ENCODE measurements around the gene ZMAT3.

- TF ChIP-seq CTCF (IDR thresholded peaks at IDR 0.05), result no peak
- no peak for TF ChIP-seq POLR2A (IDR thresholded peaks at IDR 0.05)
These were observed 54.5 kb downstream of the ZMAT3 start for GRCh38 chr3:179016979-179017670.

Measured in Peyer's patch (tissue), 4 donors.